H1 (cell line): Measurements from ENCODE around the gene CDON. TPM values are rescaled to one million over a fixed set of nuclear protein-coding genes. Genes with fewer than 3 reads are reported as not detected.
A peak's percentile ranks its signal among the peaks of the same experiment; 100 is the strongest.

Experiments used
- CTCF ChIA-PET: fragments of 300-600 bp; sonication (Branson Sonifier 250); formaldehyde crosslinking; loops from one replicate; lab custom pipeline; 2021; ENCODE audit not compliant: partially characterized antibody; lab: Charles Lee
- POLR2A ChIA-PET: fragments of 300-600 bp; sonication (Branson Sonifier 250); formaldehyde crosslinking; loops from one replicate; lab custom pipeline; 2021; ENCODE audit warnings: inconsistent platforms; ENCODE audit not compliant: partially characterized antibody; lab: Charles Lee
- DNase-seq, 2 experiments: peaks; one replicate each; pipeline versions ENCODE4 v3.0.0 to v3.0.0-alpha.2; 2010 to 2022; ENCODE audit warnings: low spot score in 2 of 2, low read depth in 1 of 2, mixed read lengths in 1 of 2
- FAIRE-seq: peaks from 2 replicates; lab custom pipeline; 2011; peaks lifted over from hg19 to GRCh38; lab: Jason Lieb, UNC
- H2AFZ ChIP-seq: 2 replicates; pipeline ENCODE4 v1.8.1; 2012; ENCODE audit warnings: low read length, inconsistent platforms
- H2AK5ac ChIP-seq: 2 replicates; pipeline ENCODE4 v1.6.1; 2013; ENCODE audit warnings: low read depth, low read length
- H2BK120ac ChIP-seq: replicated peaks from 2 replicates; pipeline ENCODE3; 2013; ENCODE audit warnings: low read depth, low read length, inconsistent platforms
- H2BK12ac ChIP-seq: 2 replicates; pipeline ENCODE4 v1.6.1; 2013; ENCODE audit warnings: low read depth, low read length
- H2BK15ac ChIP-seq: 2 replicates; pipeline ENCODE4 v1.6.1; 2013; ENCODE audit warnings: low read length
- H2BK20ac ChIP-seq: 2 replicates; pipeline ENCODE4 v1.6.1; 2013; ENCODE audit warnings: low read length
- H2BK5ac ChIP-seq: 2 replicates; pipeline ENCODE4 v1.6.1; 2013; ENCODE audit warnings: low read depth, low read length
- H3K14ac ChIP-seq: 2 replicates; pipeline ENCODE4 v1.6.1; 2013; ENCODE audit warnings: inconsistent platforms; ENCODE audit not compliant: insufficient read length
- H3K18ac ChIP-seq: 2 replicates; pipeline ENCODE4 v1.6.1; 2013; ENCODE audit warnings: low read length; ENCODE audit errors: extremely low read depth
- H3K23ac ChIP-seq: 2 replicates; pipeline ENCODE4 v1.6.1; 2013; ENCODE audit warnings: inconsistent platforms; ENCODE audit not compliant: insufficient read length
- H3K23me2 ChIP-seq: 2 replicates; pipeline ENCODE4 v1.6.1; 2013; ENCODE audit warnings: low read depth, low read length
- H3K27ac ChIP-seq: 2 replicates; pipeline ENCODE4 v1.6.1; 2011; ENCODE audit warnings: low read depth, low read length, inconsistent platforms
- H3K27me3 ChIP-seq, 4 experiments: replicated peaks in 1 of 4; 1 replicate in 1 of 4; 2 replicates in 3 of 4; pipeline versions ENCODE4 v1.6.1 to v1.8.1; 2011 to 2013; ENCODE audit warnings: low read length in 3 of 4, mild to moderate bottlenecking in 3 of 4, inconsistent platforms in 2 of 4, mixed read lengths in 2 of 4, moderate library complexity in 1 of 4; ENCODE audit not compliant: control insufficient read depth in 3 of 4, insufficient read depth in 3 of 4; ENCODE audit errors: extremely low read depth in 1 of 4
- H3K36me3 ChIP-seq, 4 experiments: 2 replicates each; pipeline versions ENCODE4 v1.6.1 to v1.8.1; 2011 to 2013; ENCODE audit warnings: mild to moderate bottlenecking in 4 of 4, low read length in 3 of 4, moderate library complexity in 2 of 4, control low read depth in 1 of 4, inconsistent platforms in 1 of 4; ENCODE audit not compliant: insufficient read depth in 4 of 4, control insufficient read depth in 2 of 4
- H3K4ac ChIP-seq: replicated peaks from 2 replicates; pipeline ENCODE3; 2013; ENCODE audit warnings: low read length, low read depth, mixed read lengths, inconsistent platforms; ENCODE audit not compliant: insufficient read length
- H3K4me1 ChIP-seq, 4 experiments: replicated peaks in 1 of 4; 1 replicate in 1 of 4; 2 replicates in 3 of 4; pipeline versions ENCODE4 v1.6.1 to v1.8.1; 2011 to 2013; ENCODE audit warnings: low read length in 3 of 4, inconsistent platforms in 2 of 4, mixed read lengths in 1 of 4; ENCODE audit not compliant: insufficient read depth in 4 of 4, control insufficient read depth in 3 of 4
- H3K4me2 ChIP-seq, 2 experiments: 2 replicates each; pipeline versions ENCODE4 v1.6.1 to v1.8.1; 2011 to 2013; ENCODE audit warnings: low read depth in 2 of 2, low read length in 2 of 2, control low read depth in 1 of 2, inconsistent platforms in 1 of 2, mild to moderate bottlenecking in 1 of 2; ENCODE audit not compliant: insufficient read depth in 1 of 2
- H3K4me3 ChIP-seq, 4 experiments: fragments of 200-600, 300-600 bp in 1 of 4; sonication (generic), shearing (Covaris generic), sonication (Bioruptor Twin) in 1 of 4; 2 replicates each; pipeline versions ENCODE4 v1.5.1 to v1.8.1; 2011 to 2016; ENCODE audit warnings: low read length in 4 of 4, low read depth in 3 of 4, control low read depth in 2 of 4, inconsistent platforms in 2 of 4, mild to moderate bottlenecking in 2 of 4, mixed read lengths in 1 of 4, moderate library complexity in 1 of 4; ENCODE audit not compliant: insufficient read depth in 2 of 4; ENCODE audit errors: extremely low read depth in 1 of 4
- H3K56ac ChIP-seq: replicated peaks from 2 replicates; pipeline ENCODE3; 2013; ENCODE audit warnings: low read depth, mild to moderate bottlenecking, mixed read lengths, low read length, inconsistent platforms; ENCODE audit not compliant: insufficient read length
- H3K79me1 ChIP-seq: 2 replicates; pipeline ENCODE4 v1.6.1; 2013; ENCODE audit warnings: low read depth, low read length, control low read depth
- H3K79me2 ChIP-seq, 2 experiments: 2 replicates each; pipeline versions ENCODE4 v1.6.1 to v1.8.1; 2012 to 2013; ENCODE audit warnings: low read length in 2 of 2, mild to moderate bottlenecking in 2 of 2, inconsistent platforms in 1 of 2; ENCODE audit not compliant: insufficient read depth in 2 of 2, control insufficient read depth in 1 of 2
- H3K9ac ChIP-seq, 4 experiments: replicated peaks in 1 of 4; 1 replicate in 1 of 4; 2 replicates in 3 of 4; pipeline versions ENCODE4 v1.6.1 to v1.8.1; 2011 to 2013; ENCODE audit warnings: low read depth in 3 of 4, low read length in 3 of 4, control low read depth in 2 of 4, mild to moderate bottlenecking in 2 of 4, moderate library complexity in 2 of 4, inconsistent platforms in 1 of 4; ENCODE audit errors: extremely low read depth in 1 of 4
- H3K9me3 ChIP-seq, 2 experiments: 2 replicates each; pipeline versions ENCODE4 v1.6.1 to v1.8.1; 2012 to 2013; ENCODE audit warnings: mild to moderate bottlenecking in 2 of 2, moderate library complexity in 2 of 2, control low read depth in 1 of 2, inconsistent platforms in 1 of 2, low read depth in 1 of 2, low read length in 1 of 2, mixed read lengths in 1 of 2; ENCODE audit not compliant: insufficient read depth in 2 of 2
- H4K20me1 ChIP-seq, 2 experiments: replicated peaks in 1 of 2; 2 replicates each; pipeline versions ENCODE3 to v1.8.1; 2011 to 2013; ENCODE audit warnings: inconsistent platforms in 2 of 2, low read length in 2 of 2, mild to moderate bottlenecking in 1 of 2; ENCODE audit not compliant: insufficient read depth in 2 of 2, control insufficient read depth in 1 of 2
- H4K5ac ChIP-seq: 2 replicates; pipeline ENCODE4 v1.6.1; 2013; ENCODE audit warnings: low read length, low read depth, mixed read lengths, inconsistent platforms; ENCODE audit not compliant: insufficient read length
- H4K8ac ChIP-seq: 2 replicates; pipeline ENCODE4 v1.8.0; 2013; ENCODE audit warnings: mild to moderate bottlenecking, moderate library complexity, low read length, inconsistent platforms; ENCODE audit not compliant: insufficient read depth; ENCODE audit errors: extremely low read depth
- H4K91ac ChIP-seq: replicated peaks from 2 replicates; pipeline ENCODE3; 2013; ENCODE audit warnings: low read length, mixed read lengths, inconsistent platforms; ENCODE audit not compliant: insufficient read length
- BRCA1 ChIP-seq: IDR thresholded peaks from 2 replicates; pipeline ENCODE4 v1.6.1; 2012; ENCODE audit warnings: low read depth, low read length, improper control_type of control experiment
- CHD1 ChIP-seq: IDR thresholded peaks from 2 replicates; pipeline ENCODE4 v1.6.1; 2012; ENCODE audit warnings: low read depth, low read length, improper control_type of control experiment
- FOSL1 ChIP-seq: IDR thresholded peaks from 2 replicates; pipeline ENCODE4 v1.6.1; 2011; ENCODE audit warnings: mild to moderate bottlenecking, low read depth, low read length, moderate library complexity; ENCODE audit not compliant: insufficient read depth
- JUN ChIP-seq: IDR thresholded peaks from 2 replicates; pipeline ENCODE4 v1.6.1; 2011; ENCODE audit warnings: low read depth, mild to moderate bottlenecking, improper control_type of control experiment, low read length
- KDM4A ChIP-seq: IDR thresholded peaks from one replicate; pipeline ENCODE4 v1.7.1; 2012; ENCODE audit warnings: low read depth, mild to moderate bottlenecking, moderate library complexity, low read length, inconsistent platforms; ENCODE audit not compliant: severe bottlenecking
- RFX5 ChIP-seq: IDR thresholded peaks from 2 replicates; pipeline ENCODE4 v1.6.1; 2011; ENCODE audit warnings: low read depth, low read length, improper control_type of control experiment, borderline replicate concordance
- SIN3A ChIP-seq, 2 experiments: IDR thresholded peaks in 1 of 2; conservative IDR thresholded peaks in 1 of 2; 2 replicates each; pipeline ENCODE4 v1.6.1; 2011 to 2012; ENCODE audit warnings: low read length in 2 of 2, improper control_type of control experiment in 1 of 2, low read depth in 1 of 2, mild to moderate bottlenecking in 1 of 2
- SIRT6 ChIP-seq: IDR thresholded peaks from one replicate; pipeline ENCODE4 v1.7.1; 2012; ENCODE audit warnings: low read length, inconsistent platforms
- YY1 ChIP-seq: IDR thresholded peaks from 2 replicates; pipeline ENCODE4 v1.6.1; 2011; ENCODE audit warnings: low read depth, mild to moderate bottlenecking, low read length
- WGBS, 2 experiments: shearing (Covaris generic) in 1 of 2; methylation state at CpG; one replicate each; pipeline versions ENCODE4 v1.1.6 to v1.1.7; 2013 to 2015; ENCODE audit warnings: low lambda C conversion rate in 2 of 2, mixed read lengths in 2 of 2, inconsistent platforms in 1 of 2, low coverage in 1 of 2, missing lambda C conversion rate in 1 of 2; ENCODE audit not compliant: insufficient replicate concordance in 2 of 2, insufficient coverage in 1 of 2, insufficient read length in 1 of 2; ENCODE audit errors: extremely low coverage in 1 of 2, missing lambda C conversion rate in 1 of 2; 5-methylcytosine and 5-hydroxymethylcytosine counted together
- polyA plus RNA-seq, 7 experiments: library from polyadenylated mRNA; depleted of rRNA in 3 of 7; stranded (reverse) in 5 of 7; unstranded in 2 of 7; fragments of >200 nt in 5 of 7; fragments of 200-250 nt in 2 of 7; gene quantifications; 1 replicate in 5 of 7; 2 replicates in 1 of 7; 4 replicates in 1 of 7; pipeline versions ENCODE4 v1.2.1 to v1.2.3, GENCODE V29; 2011 to 2013; ENCODE audit warnings: missing spikeins in 2 of 7, mixed read lengths in 2 of 7
- total RNA-seq: library from RNA; stranded (reverse); fragmentation: NEBNext Ultra II Directional; extraction: Animal tissue kit (Norgen Biotek cat#: 25700); gene quantifications from 2 replicates; pipeline ENCODE4 v1.2.1, GENCODE V29; 2021
- TF ChIP-seq, protein P1 (sequence below): IDR thresholded peaks from 2 replicates; pipeline ENCODE4 v1.6.1; 2012; ENCODE audit warnings: inconsistent platforms
- TF ChIP-seq, protein P2 (sequence below), 3 experiments: IDR thresholded peaks; 1 replicate in 2 of 3; 2 replicates in 1 of 3; pipeline versions ENCODE4 v1.5.1 to v1.6.1; 2011; ENCODE audit warnings: low read length in 3 of 3, mild to moderate bottlenecking in 3 of 3, inconsistent platforms in 2 of 3, low read depth in 1 of 3, moderate library complexity in 1 of 3; ENCODE audit not compliant: insufficient read depth in 1 of 3; ENCODE audit errors: control extremely low read depth in 1 of 3

The CDON gene
- total and polyA plus RNA-seq, 2 of the 8 experiments (the other 6 are each of a cell fraction or from before 2014, with no cell fraction given) = 11.0 to 32.5 TPM

DNA sequence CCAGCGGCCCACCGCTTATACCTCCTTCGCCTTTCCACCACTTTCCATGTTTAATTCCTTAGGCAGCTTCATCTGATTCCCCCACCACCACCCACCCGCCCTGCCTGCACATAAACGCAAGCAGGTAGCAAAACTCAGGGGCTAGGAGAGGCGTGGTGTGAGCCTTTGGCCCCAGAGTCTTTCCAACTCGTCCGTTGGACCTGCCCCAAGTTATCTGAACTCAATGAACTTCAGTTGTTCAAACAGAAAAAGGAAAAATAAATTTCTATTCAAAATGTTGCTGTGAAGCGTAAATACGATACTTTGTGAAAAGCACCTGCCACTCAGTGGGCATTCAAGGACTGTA lies 814 bp upstream of the CDON start:
- POLR2A ChIA-PET = no interaction called here
- Histone ChIP-seq H3K27me3 (no peaks in the 10 kb centered on the region; a peak in 1 of 7 replicates), H2BK15ac (no peak overlapping the region), H2BK120ac (no peak overlapping the region), H2BK12ac (no peak overlapping the region), H4K20me1 (peaks cover 0 to 2% of the 10 kb centered on the region in 2 experiments), H2AK5ac (no peak overlapping the region), H3K79me2 (peaks cover 0 to 11% of the 10 kb centered on the region in 2 experiments; a peak in 2 of 4 replicates), H3K4ac (no peak overlapping the region), H2AFZ (peak overlapping the region; percentile 79; the same call in 1 of the 2 replicates), H3K23me2 (peaks cover 8% of the 10 kb centered on the region), H3K18ac (no peak overlapping the region), H3K56ac (no peak overlapping the region), H3K9ac (no peak overlapping the region), H3K79me1 (no peaks in the 10 kb centered on the region), H4K8ac (peak overlapping the region; percentile 71; the same call in 1 of the 2 replicates), H3K36me3 (no peaks in the 10 kb centered on the region), H3K4me1 (peaks cover 0 to 9% (median 1%) of the 10 kb centered on the region in 4 experiments; a peak in 4 of 7 replicates), H4K91ac (no peak overlapping the region), H3K9me3 (no peaks in the 10 kb centered on the region), H4K5ac (no peak overlapping the region), H2BK5ac (no peak overlapping the region), H3K14ac (no peak overlapping the region), H3K4me2 (peak overlapping the region; percentile 61 to 82), H3K23ac (no peak overlapping the region), H3K27ac (no peak overlapping the region), H3K4me3 (peak overlapping the region; percentile 20 to 58 (median 26); a peak in 6 of 8 replicates), H2BK20ac (no peak overlapping the region)
- WGBS, 2 experiments = 42% methylated on average over 7 of the region's 10 CpGs; no CpG with 5 or more reads in 1 of the 2 experiments
- no peak for FAIRE-seq
- DNase-seq = no peak
- CTCF ChIA-PET = interaction anchor here (0.7 to 1.4 kb wide), 4 partner anchors 16 to 109 kb away, joined by 3 to 4 read pairs (median 4); no protein-coding TSS in a partner anchor
- TF ChIP-seq YY1 (no peak), RFX5 (no peak), JUN (no peak), CHD1 (no peak), SIN3A (conservative IDR thresholded peaks at IDR 0.05 in 1 of 2, IDR thresholded peaks at IDR 0.05 in 1 of 2; ENCODE audit: low read depth in 1 of 2, low read length in 2 of 2) (no peak), SIRT6 (no peak), KDM4A (no peak), FOSL1 (no peak), BRCA1 (no peak)
- TF ChIP-seq, protein P1, sequence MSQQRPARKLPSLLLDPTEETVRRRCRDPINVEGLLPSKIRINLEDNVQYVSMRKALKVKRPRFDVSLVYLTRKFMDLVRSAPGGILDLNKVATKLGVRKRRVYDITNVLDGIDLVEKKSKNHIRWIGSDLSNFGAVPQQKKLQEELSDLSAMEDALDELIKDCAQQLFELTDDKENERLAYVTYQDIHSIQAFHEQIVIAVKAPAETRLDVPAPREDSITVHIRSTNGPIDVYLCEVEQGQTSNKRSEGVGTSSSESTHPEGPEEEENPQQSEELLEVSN = no peak
- TF ChIP-seq, protein P2, sequence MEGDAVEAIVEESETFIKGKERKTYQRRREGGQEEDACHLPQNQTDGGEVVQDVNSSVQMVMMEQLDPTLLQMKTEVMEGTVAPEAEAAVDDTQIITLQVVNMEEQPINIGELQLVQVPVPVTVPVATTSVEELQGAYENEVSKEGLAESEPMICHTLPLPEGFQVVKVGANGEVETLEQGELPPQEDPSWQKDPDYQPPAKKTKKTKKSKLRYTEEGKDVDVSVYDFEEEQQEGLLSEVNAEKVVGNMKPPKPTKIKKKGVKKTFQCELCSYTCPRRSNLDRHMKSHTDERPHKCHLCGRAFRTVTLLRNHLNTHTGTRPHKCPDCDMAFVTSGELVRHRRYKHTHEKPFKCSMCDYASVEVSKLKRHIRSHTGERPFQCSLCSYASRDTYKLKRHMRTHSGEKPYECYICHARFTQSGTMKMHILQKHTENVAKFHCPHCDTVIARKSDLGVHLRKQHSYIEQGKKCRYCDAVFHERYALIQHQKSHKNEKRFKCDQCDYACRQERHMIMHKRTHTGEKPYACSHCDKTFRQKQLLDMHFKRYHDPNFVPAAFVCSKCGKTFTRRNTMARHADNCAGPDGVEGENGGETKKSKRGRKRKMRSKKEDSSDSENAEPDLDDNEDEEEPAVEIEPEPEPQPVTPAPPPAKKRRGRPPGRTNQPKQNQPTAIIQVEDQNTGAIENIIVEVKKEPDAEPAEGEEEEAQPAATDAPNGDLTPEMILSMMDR (IDR thresholded peaks at IDR 0.05; ENCODE audit: control extremely low read depth in 1 of 3, insufficient read depth in 1 of 3, low read depth in 1 of 3, low read length in 3 of 3) = no peak
